ENCODE data around the gene BMPR1A.

DNA sequence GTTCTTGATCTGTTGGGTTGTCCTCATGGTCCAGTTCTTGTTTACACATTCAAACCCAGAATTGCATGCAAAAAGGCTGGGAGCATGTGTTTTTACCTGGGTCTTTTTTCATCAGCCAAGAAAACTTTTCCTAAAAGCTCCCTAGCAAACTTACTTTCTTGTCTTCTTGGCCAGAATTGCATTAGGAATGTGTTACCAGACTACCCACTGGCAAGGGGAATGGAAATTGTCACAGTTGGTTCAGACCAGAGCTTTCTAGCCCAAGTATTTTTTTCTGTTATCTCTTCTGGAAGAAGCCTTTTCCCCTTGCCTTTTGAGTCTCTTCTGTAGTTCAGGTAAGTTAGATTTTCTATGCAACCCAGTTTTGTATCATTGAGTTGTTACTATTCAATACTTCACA lies 77.5 kb downstream of the BMPR1A start:
- TF ChIP-seq, protein P1, sequence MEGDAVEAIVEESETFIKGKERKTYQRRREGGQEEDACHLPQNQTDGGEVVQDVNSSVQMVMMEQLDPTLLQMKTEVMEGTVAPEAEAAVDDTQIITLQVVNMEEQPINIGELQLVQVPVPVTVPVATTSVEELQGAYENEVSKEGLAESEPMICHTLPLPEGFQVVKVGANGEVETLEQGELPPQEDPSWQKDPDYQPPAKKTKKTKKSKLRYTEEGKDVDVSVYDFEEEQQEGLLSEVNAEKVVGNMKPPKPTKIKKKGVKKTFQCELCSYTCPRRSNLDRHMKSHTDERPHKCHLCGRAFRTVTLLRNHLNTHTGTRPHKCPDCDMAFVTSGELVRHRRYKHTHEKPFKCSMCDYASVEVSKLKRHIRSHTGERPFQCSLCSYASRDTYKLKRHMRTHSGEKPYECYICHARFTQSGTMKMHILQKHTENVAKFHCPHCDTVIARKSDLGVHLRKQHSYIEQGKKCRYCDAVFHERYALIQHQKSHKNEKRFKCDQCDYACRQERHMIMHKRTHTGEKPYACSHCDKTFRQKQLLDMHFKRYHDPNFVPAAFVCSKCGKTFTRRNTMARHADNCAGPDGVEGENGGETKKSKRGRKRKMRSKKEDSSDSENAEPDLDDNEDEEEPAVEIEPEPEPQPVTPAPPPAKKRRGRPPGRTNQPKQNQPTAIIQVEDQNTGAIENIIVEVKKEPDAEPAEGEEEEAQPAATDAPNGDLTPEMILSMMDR (IDR thresholded peaks at IDR 0.05) = no peak
- no peak for TF ChIP-seq POLR2AphosphoS5 (IDR thresholded peaks at IDR 0.05; ENCODE audit: low read depth, low read length)
- TF ChIP-seq SIN3A (IDR thresholded peaks at IDR 0.05; ENCODE audit: borderline replicate concordance, insufficient read depth, low read depth, low read length) = no peak
- TF ChIP-seq, protein P2, sequence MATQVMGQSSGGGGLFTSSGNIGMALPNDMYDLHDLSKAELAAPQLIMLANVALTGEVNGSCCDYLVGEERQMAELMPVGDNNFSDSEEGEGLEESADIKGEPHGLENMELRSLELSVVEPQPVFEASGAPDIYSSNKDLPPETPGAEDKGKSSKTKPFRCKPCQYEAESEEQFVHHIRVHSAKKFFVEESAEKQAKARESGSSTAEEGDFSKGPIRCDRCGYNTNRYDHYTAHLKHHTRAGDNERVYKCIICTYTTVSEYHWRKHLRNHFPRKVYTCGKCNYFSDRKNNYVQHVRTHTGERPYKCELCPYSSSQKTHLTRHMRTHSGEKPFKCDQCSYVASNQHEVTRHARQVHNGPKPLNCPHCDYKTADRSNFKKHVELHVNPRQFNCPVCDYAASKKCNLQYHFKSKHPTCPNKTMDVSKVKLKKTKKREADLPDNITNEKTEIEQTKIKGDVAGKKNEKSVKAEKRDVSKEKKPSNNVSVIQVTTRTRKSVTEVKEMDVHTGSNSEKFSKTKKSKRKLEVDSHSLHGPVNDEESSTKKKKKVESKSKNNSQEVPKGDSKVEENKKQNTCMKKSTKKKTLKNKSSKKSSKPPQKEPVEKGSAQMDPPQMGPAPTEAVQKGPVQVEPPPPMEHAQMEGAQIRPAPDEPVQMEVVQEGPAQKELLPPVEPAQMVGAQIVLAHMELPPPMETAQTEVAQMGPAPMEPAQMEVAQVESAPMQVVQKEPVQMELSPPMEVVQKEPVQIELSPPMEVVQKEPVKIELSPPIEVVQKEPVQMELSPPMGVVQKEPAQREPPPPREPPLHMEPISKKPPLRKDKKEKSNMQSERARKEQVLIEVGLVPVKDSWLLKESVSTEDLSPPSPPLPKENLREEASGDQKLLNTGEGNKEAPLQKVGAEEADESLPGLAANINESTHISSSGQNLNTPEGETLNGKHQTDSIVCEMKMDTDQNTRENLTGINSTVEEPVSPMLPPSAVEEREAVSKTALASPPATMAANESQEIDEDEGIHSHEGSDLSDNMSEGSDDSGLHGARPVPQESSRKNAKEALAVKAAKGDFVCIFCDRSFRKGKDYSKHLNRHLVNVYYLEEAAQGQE (IDR thresholded peaks at IDR 0.05; ENCODE audit: insufficient read depth in 1 of 2, low read depth in 2 of 2, low read length in 1 of 2) = no peak

All from Panc1 (cell line).